Fibroblast of villous mesenchyme (primary cell): ENCODE measurements around the gene FAM81B. TPM values are rescaled to one million over a fixed set of nuclear protein-coding genes. Genes with fewer than 3 reads are reported as not detected.

Source experiments
- DNase-seq: peaks from one replicate; pipeline ENCODE4 v3.0.0-alpha.2; 2010; ENCODE audit warnings: low read depth
- H3K4me3 ChIP-seq: 2 replicates; pipeline ENCODE4 v1.5.1; 2011; ENCODE audit warnings: low read depth, mild to moderate bottlenecking, low read length
- total RNA-seq: library from RNA; depleted of rRNA; stranded (reverse); fragments of >200 nt; gene quantifications from 2 replicates; pipeline ENCODE4 v1.2.3, GENCODE V29; 2012
- TF ChIP-seq, protein P1 (sequence below): IDR thresholded peaks from 2 replicates; pipeline ENCODE4 v1.5.1; 2012; ENCODE audit warnings: low read depth, mild to moderate bottlenecking, low read length; ENCODE audit not compliant: insufficient read depth

Gene FAM81B
- total RNA-seq, 1 donor = not detected

DNA sequence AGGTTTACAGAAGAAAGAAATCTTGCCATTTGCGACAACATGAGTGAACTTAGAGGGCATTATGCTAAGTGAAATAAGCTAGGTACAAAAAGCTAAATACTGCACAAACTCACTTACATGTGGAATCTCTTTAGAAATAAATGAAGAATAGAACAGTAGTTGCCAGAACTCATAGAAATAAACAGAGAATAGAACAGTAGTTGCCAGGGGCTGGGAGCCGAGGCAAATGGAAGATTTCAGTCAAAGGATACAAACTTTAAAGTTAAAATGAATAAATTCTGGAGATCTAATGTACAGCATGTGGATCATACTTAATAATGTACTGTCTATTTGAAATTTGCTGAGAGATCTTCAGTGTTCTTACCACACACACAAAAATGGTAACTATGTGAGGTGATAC, 63.4 kb downstream of the FAM81B start:
- no peak for DNase-seq
- TF ChIP-seq, protein P1, sequence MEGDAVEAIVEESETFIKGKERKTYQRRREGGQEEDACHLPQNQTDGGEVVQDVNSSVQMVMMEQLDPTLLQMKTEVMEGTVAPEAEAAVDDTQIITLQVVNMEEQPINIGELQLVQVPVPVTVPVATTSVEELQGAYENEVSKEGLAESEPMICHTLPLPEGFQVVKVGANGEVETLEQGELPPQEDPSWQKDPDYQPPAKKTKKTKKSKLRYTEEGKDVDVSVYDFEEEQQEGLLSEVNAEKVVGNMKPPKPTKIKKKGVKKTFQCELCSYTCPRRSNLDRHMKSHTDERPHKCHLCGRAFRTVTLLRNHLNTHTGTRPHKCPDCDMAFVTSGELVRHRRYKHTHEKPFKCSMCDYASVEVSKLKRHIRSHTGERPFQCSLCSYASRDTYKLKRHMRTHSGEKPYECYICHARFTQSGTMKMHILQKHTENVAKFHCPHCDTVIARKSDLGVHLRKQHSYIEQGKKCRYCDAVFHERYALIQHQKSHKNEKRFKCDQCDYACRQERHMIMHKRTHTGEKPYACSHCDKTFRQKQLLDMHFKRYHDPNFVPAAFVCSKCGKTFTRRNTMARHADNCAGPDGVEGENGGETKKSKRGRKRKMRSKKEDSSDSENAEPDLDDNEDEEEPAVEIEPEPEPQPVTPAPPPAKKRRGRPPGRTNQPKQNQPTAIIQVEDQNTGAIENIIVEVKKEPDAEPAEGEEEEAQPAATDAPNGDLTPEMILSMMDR = no peak
- no peak overlapping the region for H3K4me3 ChIP-seq

DNA sequence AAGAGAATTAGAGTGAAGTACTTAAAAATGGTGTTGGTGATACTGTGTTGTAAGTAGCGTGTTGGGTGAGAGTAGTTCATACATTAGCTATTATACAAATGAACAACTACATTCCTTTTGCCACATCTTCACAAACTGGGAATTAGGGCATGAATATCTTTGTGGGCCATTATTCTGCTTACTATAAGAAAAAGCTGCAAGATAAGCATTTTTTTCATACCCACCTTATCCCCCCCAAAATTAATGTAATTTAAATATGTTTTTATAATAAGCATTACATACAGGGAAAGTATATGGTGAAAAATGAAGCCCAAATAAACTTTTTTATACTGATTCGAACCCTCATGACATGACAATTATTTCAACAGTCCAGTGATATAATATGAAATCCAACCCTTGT, 69.5 kb downstream of the FAM81B start:
- DNase-seq = no peak
- no peak overlapping the region for H3K4me3 ChIP-seq
- TF ChIP-seq, protein P1 = no peak

DNA sequence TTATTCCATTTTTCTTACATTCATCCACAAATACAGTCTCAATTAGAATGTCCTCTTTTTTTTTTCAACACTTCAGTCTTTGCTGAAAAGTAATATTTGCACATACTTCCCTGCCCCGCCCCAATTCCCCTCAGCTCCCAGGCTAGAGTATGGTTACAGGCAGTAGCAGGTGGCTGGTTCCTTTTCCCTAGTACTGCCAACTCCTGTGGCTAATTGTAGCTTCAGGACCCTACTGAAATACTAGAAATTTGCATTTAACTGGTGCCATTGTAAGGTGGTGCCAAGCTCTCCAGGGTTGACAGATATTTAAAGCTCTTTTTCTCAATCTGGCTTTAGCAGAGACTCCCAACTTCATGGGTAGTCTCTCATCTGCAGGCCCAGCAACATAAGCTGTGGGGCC, 80.3 kb downstream of the FAM81B start:
- DNase-seq = no peak
- TF ChIP-seq, protein P1 = no peak
- no peak overlapping the region for H3K4me3 ChIP-seq

DNA sequence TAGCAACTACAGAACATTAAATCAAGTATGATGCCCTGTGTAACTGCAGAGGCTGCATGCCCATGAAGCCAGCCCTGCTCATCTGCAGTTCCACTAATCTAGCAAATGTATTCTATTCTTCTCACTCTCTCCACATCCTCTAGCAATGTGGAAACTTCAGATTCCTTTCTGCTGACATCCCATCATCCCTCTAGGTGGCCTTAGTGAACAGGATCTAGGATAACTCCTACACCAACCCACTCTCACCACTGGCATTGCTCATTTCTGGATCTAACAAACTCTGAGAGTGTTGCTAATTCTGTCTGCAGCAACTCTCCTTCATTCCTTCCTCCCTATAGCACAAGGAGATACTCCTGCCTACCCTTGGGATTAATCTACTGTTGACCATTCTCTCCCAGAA, 80.8 kb downstream of the FAM81B start:
- TF ChIP-seq, protein P1 = no peak
- DNase-seq = no peak

DNA sequence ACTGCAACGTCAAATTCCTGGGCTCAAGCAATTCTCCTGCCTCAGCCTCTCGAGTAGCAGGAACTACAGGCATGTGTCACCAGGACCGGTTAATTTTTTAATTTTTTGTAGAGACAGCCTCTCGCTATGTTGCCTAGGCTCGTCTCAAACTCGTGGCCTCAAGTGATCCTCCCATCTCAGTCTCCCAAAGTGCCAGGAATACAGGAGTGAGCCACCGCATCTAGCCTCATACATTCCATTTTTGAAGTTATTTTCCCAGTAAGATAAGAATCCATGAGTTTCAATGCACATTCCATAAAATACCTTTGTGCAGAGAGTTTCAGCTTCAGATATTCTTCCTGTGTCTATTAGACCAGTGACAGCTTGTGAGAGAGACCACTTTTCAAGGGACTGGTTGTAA, 93.3 kb downstream of the FAM81B start:
- TF ChIP-seq, protein P1 = no peak
- H3K4me3 ChIP-seq = no peak overlapping the region
- DNase-seq = no peak

More for the DNA sequence above, 80.8 kb downstream of the FAM81B start:
- no peak overlapping the region for H3K4me3 ChIP-seq

DNA sequence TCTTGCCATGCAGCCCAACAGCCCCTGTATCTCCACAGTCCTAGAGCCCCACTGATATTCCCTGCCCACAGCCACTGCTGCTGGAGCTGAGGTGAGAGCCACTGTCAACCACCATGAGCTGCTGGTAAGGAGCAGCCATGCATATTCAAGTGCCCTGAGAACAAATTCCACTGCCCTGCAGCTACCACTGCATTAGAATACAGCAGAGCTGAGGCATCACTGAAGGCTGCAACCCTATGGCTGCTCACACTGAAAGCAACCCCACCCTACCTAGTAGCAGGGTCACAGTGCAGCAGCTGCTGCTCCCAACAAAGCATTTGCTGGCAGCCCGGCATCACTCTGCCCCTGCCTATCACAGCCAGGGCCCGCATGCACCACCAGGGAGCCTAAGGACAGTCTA, 95.0 kb downstream of the FAM81B start:
- DNase-seq = no peak
- no peak overlapping the region for H3K4me3 ChIP-seq
- TF ChIP-seq, protein P1 = no peak

DNA sequence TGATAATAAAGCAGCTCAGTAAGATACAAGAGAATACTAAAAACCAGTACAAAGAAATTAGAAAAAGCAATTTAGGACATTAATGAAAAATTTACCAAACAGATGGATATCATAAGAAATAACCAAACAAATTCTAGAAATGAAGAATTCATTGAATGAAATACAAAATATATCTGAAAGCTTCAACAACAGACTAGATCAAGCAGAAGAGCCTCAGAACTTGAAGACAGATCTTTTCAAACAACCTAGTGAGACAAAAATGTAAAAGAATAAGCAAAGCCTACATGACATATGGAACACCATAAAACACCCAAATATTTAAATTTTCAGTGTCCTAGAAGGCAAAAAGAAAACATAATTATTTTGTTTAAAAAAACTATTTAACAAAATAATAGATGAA, 96.7 kb downstream of the FAM81B start:
- TF ChIP-seq, protein P1 = no peak
- H3K4me3 ChIP-seq = no peak overlapping the region
- DNase-seq = no peak
